H1 (cell line): Measurements from ENCODE around the gene ALAS1. TPM values are rescaled to one million over a fixed set of nuclear protein-coding genes. Genes with fewer than 3 reads are reported as not detected.

Experiments
- CHD1 ChIP-seq: IDR thresholded peaks from 2 replicates; pipeline ENCODE4 v1.6.1; 2012; ENCODE audit warnings: low read depth, low read length, improper control_type of control experiment
- EGR1 ChIP-seq: IDR thresholded peaks from 2 replicates; pipeline ENCODE4 v1.6.1; 2011; ENCODE audit warnings: low read depth, low read length, borderline replicate concordance
- EZH2 ChIP-seq: fragments of 200-600 bp; sonication (generic); IDR thresholded peaks from 2 replicates; pipeline ENCODE4 v1.7.1; 2012; ENCODE audit warnings: low read depth, mild to moderate bottlenecking, moderate library complexity, low read length, inconsistent platforms; ENCODE audit not compliant: severe bottlenecking
- FOSL1 ChIP-seq: IDR thresholded peaks from 2 replicates; pipeline ENCODE4 v1.6.1; 2011; ENCODE audit warnings: mild to moderate bottlenecking, low read depth, low read length, moderate library complexity; ENCODE audit not compliant: insufficient read depth
- GABPA ChIP-seq: IDR thresholded peaks from 2 replicates; pipeline ENCODE4 v1.6.1; 2011; ENCODE audit warnings: mild to moderate bottlenecking, low read length, moderate library complexity, borderline replicate concordance; ENCODE audit not compliant: insufficient read depth
- JUN ChIP-seq: IDR thresholded peaks from 2 replicates; pipeline ENCODE4 v1.6.1; 2011; ENCODE audit warnings: low read depth, mild to moderate bottlenecking, improper control_type of control experiment, low read length
- JUND ChIP-seq: IDR thresholded peaks from 2 replicates; pipeline ENCODE4 v1.6.1; 2011; ENCODE audit warnings: mild to moderate bottlenecking, improper control_type of control experiment, low read length
- MAFK ChIP-seq: IDR thresholded peaks from 2 replicates; pipeline ENCODE4 v1.6.1; 2012; ENCODE audit warnings: low read depth, mild to moderate bottlenecking, improper control_type of control experiment, low read length
- NANOG ChIP-seq: IDR thresholded peaks from 2 replicates; pipeline ENCODE4 v1.6.1; 2011; ENCODE audit warnings: low read length, low read depth, mild to moderate bottlenecking, inconsistent platforms; ENCODE audit not compliant: insufficient read depth, poor library complexity, severe bottlenecking
- PHF8 ChIP-seq: fragments of 200-600 bp; sonication (generic); conservative IDR thresholded peaks from 2 replicates; pipeline ENCODE4 v1.7.1; 2012; ENCODE audit warnings: low read depth, mild to moderate bottlenecking, inconsistent platforms, low read length, moderate library complexity
- POLR2AphosphoS5 ChIP-seq: IDR thresholded peaks from 2 replicates; pipeline ENCODE4 v1.6.1; 2011; ENCODE audit warnings: low read depth, low read length
- RFX5 ChIP-seq: IDR thresholded peaks from 2 replicates; pipeline ENCODE4 v1.6.1; 2011; ENCODE audit warnings: low read depth, low read length, improper control_type of control experiment, borderline replicate concordance
- SIRT6 ChIP-seq: IDR thresholded peaks from one replicate; pipeline ENCODE4 v1.7.1; 2012; ENCODE audit warnings: low read length, inconsistent platforms
- SIX5 ChIP-seq: IDR thresholded peaks from 2 replicates; pipeline ENCODE4 v1.6.1; 2011; ENCODE audit warnings: mild to moderate bottlenecking, low read depth, low read length
- SP4 ChIP-seq: IDR thresholded peaks from 2 replicates; pipeline ENCODE4 v1.6.1; 2012; ENCODE audit warnings: low read length, inconsistent platforms
- TAF7 ChIP-seq: optimal IDR thresholded peaks from 2 replicates; pipeline ENCODE3; 2011; ENCODE audit warnings: low read depth, mild to moderate bottlenecking, inconsistent platforms, low read length, moderate library complexity, borderline replicate concordance
- polyA plus RNA-seq, 7 experiments: library from polyadenylated mRNA; depleted of rRNA in 3 of 7; stranded (reverse) in 5 of 7; unstranded in 2 of 7; fragments of >200 nt in 5 of 7; fragments of 200-250 nt in 2 of 7; gene quantifications; 1 replicate in 5 of 7; 2 replicates in 1 of 7; 4 replicates in 1 of 7; pipeline versions ENCODE4 v1.2.1 to v1.2.3, GENCODE V29; 2011 to 2013; ENCODE audit warnings: missing spikeins in 2 of 7, mixed read lengths in 2 of 7
- total RNA-seq: library from RNA; stranded (reverse); fragmentation: NEBNext Ultra II Directional; extraction: Animal tissue kit (Norgen Biotek cat#: 25700); gene quantifications from 2 replicates; pipeline ENCODE4 v1.2.1, GENCODE V29; 2021
- TF ChIP-seq, protein P1 (sequence below), 3 experiments: IDR thresholded peaks; 1 replicate in 2 of 3; 2 replicates in 1 of 3; pipeline versions ENCODE4 v1.5.1 to v1.6.1; 2011; ENCODE audit warnings: low read length in 3 of 3, mild to moderate bottlenecking in 3 of 3, inconsistent platforms in 2 of 3, low read depth in 1 of 3, moderate library complexity in 1 of 3; ENCODE audit not compliant: insufficient read depth in 1 of 3; ENCODE audit errors: control extremely low read depth in 1 of 3
- TF ChIP-seq, protein P2 (sequence below): IDR thresholded peaks from 2 replicates; pipeline ENCODE4 v1.6.1; 2012; ENCODE audit warnings: inconsistent platforms

ALAS1 gene
- total and polyA plus RNA-seq, 2 of the 8 experiments (the other 6 are each of a cell fraction or from before 2014, with no cell fraction given), result 45.9 to 84.4 TPM

DNA sequence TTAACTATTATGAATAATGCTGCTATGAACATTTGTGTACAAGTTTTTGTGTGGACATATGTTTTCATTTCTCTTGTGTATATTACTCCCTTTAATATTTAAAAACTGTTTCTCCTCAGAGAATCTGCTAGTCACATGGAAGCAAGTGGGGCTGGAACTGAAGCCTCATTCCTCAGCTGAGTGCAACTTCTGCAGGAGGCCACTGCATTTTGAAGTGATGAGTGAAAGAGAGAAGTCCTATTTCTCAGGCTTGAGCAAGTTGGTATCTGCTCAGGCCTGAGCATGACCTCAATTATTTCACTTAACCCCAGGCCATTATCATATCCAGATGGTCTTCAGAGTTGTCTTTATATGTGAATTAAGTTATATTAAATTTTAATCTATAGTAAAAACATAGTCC lies 15.9 kb downstream of the ALAS1 start (continued):
- no peak for TF ChIP-seq GABPA
- TF ChIP-seq FOSL1, result no peak
- no peak for TF ChIP-seq RFX5
- TF ChIP-seq EGR1, result no peak
- TF ChIP-seq SIRT6, result no peak
- no peak for TF ChIP-seq SP4
- no peak for TF ChIP-seq JUND
- TF ChIP-seq, protein P1, sequence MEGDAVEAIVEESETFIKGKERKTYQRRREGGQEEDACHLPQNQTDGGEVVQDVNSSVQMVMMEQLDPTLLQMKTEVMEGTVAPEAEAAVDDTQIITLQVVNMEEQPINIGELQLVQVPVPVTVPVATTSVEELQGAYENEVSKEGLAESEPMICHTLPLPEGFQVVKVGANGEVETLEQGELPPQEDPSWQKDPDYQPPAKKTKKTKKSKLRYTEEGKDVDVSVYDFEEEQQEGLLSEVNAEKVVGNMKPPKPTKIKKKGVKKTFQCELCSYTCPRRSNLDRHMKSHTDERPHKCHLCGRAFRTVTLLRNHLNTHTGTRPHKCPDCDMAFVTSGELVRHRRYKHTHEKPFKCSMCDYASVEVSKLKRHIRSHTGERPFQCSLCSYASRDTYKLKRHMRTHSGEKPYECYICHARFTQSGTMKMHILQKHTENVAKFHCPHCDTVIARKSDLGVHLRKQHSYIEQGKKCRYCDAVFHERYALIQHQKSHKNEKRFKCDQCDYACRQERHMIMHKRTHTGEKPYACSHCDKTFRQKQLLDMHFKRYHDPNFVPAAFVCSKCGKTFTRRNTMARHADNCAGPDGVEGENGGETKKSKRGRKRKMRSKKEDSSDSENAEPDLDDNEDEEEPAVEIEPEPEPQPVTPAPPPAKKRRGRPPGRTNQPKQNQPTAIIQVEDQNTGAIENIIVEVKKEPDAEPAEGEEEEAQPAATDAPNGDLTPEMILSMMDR (IDR thresholded peaks at IDR 0.05; ENCODE audit: control extremely low read depth in 1 of 3, insufficient read depth in 1 of 3, low read depth in 1 of 3, low read length in 3 of 3), result no peak
- no peak for TF ChIP-seq PHF8
- TF ChIP-seq, protein P2, sequence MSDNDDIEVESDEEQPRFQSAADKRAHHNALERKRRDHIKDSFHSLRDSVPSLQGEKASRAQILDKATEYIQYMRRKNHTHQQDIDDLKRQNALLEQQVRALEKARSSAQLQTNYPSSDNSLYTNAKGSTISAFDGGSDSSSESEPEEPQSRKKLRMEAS, result no peak
- TF ChIP-seq EZH2, result no peak
- TF ChIP-seq CHD1, result no peak
- TF ChIP-seq JUN, result no peak
- no peak for TF ChIP-seq NANOG
- no peak for TF ChIP-seq SIX5
- no peak for TF ChIP-seq POLR2AphosphoS5
- no peak for TF ChIP-seq TAF7
- TF ChIP-seq MAFK, result no peak
- TF ChIP-seq, all 59 proteins: peak for 0
